Measurements from ENCODE around the gene KRTAP19-7.

KRTAP19-7 gene, protein sequence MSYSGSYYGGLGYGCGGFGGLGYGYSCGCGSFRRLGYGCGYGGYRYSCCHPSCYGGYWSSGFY
- 0 to 0.06 reads per million in 2 experiments for total RNA-seq

DNA sequence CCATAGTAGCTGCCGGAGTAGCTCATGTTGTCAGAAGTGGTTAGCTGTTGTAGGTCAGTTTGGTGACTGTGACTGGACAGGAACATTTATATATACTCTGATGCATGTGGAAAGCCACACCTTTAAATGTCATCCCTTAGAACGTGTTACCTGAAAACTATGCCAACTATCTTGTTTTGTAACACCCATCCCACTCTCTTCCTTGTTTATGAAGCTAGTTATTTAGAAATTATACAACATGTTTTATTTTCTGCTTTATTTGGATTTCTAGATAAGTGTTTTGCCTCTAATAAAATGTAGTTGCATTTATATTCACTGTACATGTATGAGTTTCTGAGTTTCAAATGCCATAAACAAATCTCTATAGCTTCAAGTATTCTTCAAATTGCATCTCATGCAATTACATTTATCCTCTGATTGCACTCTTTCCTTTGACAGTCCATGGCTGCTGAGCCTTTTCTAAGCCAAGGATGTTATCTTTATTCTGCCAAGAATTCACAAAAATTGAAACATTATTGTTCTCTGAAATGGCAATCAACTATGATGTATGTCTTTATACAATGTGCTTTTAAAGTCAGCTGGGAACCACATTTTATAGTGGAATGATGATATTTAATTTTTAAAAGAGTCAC is at the start of gene KRTAP19-7:
TSS of gene KRTAP19-7 (minus strand) at position 51 of the 632 bp plus-strand sequence. CDS start at position 26, 25 bp downstream.
- no peak for DNase-seq (ENCODE audit: low read depth)

DNA sequence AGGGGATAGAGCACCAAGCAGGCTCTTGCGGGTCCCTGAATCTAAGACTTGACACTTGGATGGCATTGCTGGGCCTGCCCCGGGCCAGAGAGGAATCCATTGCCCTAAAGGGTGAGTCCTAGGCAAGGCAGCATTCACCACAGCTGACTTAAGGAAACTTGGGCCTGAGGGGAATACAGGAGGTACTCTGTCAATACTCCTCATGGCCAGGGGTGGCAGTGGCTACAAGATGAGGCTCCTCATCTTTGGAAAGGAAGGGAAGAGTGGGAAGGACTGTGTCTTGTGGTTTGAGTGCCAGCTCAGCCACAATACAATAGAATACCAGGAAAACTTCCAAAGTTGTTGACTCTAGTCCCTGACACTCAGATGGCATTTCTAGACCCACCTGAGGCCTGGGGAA is 44.9 kb upstream of the KRTAP19-7 start:
- no peak for DNase-seq (ENCODE audit: low read depth)

DNA sequence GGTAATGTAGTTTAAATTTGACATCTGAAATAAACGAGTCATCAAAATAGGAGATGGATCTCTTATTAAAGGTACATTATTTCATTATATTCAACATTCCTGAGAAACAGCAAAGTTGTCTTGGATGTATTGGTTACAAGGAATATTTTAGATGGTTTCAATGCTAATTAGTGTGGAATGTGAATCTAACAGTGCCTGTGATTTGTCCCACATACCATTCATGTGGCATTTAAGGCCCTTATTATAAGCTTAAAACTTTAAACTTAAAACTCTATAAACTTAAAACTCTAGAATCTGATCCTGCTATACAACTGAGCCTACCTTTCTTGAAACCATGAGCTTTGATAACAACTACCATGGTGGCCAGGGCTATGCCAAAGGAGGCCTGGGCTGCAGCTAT is 39.7 kb upstream of the KRTAP19-7 start, which contains the start of gene KRTAP22-1:
TSS of gene KRTAP22-1 (plus strand) at position 301 of the 400 bp plus-strand sequence.
- DNase-seq (ENCODE audit: low read depth): no peak

DNA sequence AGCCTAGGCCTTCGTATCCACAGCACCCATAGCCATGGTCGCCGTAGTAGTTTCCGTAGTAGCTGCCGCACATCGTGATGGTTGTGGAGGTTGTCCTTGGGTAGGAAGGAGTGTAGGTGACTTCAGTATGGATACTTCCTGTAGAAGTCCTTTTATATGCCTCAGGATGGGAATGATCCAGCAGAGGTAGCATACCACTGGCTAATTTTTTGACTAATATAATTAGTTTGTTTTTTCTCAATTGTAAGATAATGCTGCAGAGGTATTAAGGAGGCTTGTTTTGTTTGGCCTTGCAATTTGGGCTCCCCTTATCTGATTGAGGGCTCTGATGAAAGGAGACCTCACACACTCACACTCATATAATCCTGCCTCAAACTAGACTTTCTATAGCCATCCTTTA is 37.7 kb upstream of the KRTAP19-7 start, which contains the start of gene KRTAP6-2:
TSS of gene KRTAP6-2 (minus strand) at position 101 of the 400 bp plus-strand sequence. CDS start at position 73, 28 bp downstream.
- no peak for DNase-seq (ENCODE audit: low read depth)

DNA sequence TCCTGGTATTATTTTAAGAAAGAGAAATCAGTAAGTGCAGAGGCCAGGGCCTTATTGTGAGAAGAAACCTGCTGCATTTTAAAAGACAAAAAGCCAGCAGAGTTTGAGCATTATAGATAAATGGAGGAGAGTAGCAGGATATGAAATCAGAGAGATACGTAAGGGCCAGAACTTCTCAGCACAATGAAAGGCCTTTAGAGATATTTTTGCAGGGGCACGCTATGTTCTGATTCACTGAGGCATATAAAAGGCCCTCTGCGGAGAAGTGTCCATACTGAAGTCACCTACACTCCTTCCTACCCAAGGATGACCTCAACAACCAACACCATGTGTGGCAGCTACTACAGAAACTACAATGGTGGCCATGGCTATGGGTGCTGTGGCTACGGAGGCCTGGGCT is 31.0 kb upstream of the KRTAP19-7 start, which contains the start of gene KRTAP6-3:
TSS of gene KRTAP6-3 (plus strand) at position 301 of the 400 bp plus-strand sequence. CDS start at position 307, 6 bp downstream.
- DNase-seq (ENCODE audit: low read depth): no peak

DNA sequence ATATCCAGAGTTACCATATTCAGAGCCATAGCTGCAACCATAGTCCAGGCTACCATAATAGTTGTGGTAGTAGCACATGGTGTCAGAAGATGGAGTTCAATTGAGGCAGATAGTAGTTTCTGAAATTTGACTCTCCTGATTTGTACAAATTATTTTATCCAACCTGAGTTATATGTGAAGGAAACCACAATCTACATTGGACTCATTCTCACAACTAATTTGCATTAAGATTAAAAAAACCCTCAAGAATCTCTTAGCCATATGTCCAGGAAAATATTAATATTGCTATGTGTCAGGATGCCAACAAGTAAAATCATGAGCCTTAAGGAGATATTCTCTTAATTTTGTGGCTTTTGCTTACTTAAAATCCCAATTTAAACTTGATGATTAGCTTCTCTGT is 29.2 kb upstream of the KRTAP19-7 start, which contains the start of gene KRTAP22-2:
TSS of gene KRTAP22-2 (minus strand) at position 101 of the 400 bp plus-strand sequence.
- DNase-seq (ENCODE audit: low read depth): no peak

DNA sequence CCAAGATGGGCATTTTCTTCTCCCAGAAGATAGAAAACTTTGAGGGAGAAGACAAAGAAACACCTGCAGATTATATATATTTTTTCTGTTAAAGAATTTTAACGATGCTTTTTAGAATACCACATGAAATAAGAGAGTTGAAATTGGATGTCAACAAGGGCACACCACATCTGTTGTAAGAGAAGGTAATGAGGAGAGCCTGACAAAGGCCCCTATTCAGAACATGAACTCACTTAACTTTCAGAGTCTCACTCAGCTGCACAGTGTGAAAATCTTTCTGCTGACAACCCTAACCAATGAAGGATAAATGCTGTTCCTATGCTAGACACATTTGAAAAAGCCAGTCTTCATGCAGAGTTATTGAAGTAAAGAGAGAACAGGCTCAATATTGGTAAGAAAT is 21.8 kb upstream of the KRTAP19-7 start:
- DNase-seq (ENCODE audit: low read depth): no peak

DNA sequence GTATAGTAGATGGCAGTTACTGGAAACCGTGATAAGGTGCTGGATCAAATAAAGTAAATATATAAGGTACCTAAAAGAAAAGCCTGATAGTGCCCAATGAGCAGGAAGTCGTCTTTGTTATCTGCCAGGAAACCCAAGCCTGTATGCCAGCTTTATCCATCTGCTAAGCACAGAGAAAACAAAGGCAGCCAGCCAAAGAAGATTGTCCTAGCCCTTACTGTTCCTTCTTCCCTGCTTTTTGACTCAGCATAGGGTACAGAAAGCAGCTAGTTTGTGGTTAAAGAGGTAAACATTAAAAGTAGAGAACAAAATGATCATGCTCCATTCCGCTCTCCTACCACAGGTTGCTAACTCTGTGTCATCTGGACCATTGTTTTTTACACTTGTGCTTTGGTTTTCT is 19.0 kb upstream of the KRTAP19-7 start:
- no peak for DNase-seq (ENCODE audit: low read depth)

DNA sequence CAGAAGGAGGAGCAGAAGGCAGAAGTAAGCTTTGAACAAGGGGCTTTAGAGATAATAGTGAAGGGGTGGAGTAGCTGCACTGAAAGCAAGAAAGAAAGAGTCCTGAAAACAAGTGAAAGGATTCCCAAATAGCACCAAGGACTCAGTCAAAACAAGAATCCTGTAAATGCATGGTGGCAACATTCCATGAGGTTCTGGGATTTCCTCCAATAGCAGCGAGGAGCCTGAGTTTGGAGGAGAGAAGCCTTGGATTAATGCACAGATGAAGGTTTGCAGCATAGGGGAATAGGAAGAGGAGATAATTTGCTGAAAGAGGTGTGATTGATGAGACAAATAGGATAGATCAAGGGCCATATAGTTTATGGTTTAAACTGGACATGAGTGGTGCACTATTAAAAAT is 18.2 kb upstream of the KRTAP19-7 start:
- no peak for DNase-seq (ENCODE audit: low read depth)

DNA sequence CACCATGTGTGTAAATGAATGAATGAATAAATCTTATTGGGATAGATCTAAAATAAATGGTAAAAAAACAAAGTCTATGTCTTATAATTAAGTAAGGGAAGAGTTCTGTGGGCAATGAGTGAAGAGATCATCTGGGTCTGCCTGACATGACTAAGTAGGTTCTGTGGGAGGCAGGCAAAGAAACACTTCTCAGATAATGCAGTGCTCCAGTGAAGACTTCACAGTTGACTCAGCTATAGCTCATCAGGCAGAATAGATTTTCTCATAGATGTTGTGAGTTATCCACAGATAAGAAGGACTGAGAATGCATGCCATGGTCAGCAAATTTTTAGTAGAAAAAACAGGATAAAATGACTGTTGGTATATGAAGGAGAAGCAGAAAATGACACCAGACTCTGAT is 16.7 kb upstream of the KRTAP19-7 start:
- DNase-seq (ENCODE audit: low read depth): no peak

DNA sequence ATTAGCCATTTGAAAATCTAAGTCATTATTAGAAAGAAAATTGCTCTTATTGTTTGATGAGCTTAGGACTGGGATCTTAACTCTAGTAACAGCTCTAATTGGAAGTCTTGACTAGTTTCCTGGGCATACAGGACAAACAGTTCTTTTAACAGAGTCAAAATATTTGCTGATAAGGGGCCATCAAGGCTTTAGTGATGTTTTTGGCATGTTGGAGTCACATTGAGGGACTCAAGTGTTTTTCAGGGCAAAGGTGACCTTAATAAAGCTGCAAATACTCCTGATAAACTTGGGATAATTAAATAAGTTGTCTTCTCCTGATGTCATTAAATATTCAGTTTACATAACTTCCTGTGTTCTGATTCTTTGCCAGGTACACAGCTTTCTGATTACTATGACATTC is 6.5 kb upstream of the KRTAP19-7 start:
- no peak for DNase-seq (ENCODE audit: low read depth)

DNA sequence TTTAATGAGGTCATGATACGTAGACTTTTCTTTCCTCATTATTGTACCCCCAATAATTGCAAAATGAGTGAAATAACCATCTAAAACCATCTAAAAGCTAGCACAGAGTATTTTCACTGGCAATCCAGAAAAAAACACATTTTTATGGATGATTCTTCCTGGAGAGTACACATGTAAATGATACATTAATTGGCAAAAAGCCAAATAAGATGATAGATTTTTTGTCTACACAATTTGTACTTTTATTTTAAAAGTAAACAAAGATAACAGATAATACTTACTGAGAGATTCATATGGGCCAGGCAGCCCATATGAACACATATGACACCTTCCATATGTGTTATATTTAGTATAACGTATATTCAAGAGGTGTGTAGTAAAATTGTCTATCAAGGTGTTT is 2.5 kb upstream of the KRTAP19-7 start:
- no peak for DNase-seq (ENCODE audit: low read depth)

DNA sequence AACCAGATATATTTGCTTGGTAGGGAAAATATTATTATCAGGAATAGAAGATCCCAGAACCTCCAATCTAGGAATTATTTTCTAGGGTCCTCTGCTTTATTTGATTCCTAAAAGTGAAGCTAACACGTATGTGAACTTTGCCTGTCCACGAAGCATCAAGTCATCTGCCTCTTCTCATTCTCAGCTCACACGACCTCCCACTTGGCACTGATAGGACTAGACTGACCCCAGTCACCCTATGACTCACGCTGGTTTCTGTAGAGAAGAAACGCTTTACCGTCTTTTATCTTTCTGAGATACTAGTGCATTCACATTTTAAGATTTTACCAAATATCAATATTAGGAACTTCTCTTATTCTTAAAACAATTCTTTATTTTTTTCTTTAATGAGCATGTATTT is 2.0 kb upstream of the KRTAP19-7 start:
- no peak for DNase-seq (ENCODE audit: low read depth)

DNA sequence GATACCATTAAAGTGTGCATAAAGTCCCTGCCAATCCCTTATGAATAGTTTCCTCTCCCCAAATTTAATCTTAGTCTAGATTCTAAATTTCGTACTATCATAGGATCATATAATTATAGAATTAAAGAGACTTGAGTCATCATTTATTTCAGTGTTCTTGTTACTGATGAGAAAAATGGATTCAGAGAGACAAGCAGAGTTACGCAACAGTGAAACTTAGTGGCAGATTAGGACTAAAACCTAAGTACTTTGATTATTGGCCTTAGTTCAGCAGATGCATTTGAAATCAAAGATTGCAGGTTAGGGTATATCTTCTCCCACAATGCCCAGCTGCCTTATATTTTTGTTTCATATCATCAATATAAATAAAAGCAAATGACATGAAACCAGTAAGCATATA is 843 bp upstream of the KRTAP19-7 start:
- DNase-seq (ENCODE audit: low read depth): no peak

DNA sequence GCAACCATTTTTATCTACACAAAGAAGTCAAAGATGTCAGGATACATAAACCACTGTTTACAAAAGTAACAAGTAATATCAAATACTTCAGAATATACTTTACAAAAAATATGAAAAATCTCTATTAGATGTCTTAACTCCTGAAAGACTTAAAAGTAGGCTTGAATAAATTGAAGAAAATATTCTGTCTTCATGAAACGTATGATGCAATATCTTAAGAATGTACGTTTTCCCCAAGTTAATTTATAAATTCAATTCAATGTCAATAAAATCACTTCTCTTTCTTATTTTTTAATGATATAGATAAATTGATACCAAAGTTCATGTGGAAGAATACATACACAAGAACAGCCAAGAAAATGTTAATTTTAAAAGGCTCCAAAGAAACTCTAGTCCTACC is 6.0 kb downstream of the KRTAP19-7 start:
- DNase-seq (ENCODE audit: low read depth): no peak

DNA sequence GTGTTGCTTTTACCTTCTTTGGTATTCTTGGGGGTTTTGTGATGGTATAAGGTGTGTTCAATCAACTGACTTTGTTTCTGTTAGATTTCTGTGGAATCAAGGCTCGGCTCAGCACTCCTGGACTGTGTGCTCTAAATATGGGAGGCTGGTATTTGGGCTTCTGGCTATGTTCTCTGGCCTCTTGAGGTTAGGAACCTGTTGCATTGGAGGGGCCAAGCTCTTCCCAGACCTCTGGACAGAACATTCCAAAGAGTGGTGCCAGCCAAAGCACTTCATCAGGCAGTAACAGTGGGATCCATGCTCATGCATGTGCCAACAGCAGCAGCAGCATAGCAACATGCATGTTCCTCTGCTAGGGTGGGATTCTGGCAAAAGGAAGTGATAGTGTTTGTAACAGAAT is 8.3 kb downstream of the KRTAP19-7 start:
- DNase-seq (ENCODE audit: low read depth): no peak

DNA sequence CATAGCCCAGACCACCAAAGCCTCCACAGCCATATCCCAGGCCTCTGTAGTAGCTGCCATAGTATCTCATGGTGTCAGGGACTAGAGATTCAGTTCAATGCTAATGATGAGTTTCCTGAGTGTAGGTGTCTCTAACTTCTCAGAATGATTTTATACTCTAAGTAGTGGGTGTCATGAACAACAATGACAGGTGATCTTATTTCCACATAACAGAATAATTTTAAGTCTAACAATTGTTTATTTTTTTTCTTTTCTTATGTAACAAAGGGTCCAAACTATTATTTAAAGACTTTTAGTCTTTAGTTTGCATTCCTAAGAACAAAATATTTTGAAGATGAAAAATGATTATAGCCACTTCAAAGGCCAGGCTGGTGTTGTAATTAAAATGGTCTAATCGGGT is 19.4 kb downstream of the KRTAP19-7 start, which contains the start of gene KRTAP19-6:
TSS of gene KRTAP19-6 (minus strand) at position 101 of the 400 bp plus-strand sequence. CDS start at position 70, 31 bp downstream.
- no peak for DNase-seq (ENCODE audit: low read depth)

DNA sequence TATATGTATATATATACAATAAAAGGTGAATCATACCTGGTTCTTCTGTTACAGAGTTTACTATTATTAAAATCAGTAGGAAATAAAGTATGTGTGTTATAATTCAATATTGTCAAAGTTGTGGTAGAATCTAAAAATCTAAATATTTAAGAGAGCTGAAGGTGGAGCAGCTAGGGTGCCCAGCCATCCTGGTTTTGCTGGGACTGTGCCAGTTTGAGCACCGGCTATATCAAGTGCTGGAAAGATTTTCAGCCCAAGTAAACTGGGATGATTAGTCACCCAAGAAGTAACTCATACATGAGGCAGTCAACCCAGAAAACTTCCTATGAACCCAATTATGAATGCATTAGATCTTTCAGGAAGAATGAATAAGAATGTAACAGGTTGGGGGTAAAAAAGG is 42.2 kb downstream of the KRTAP19-7 start:
- no peak for DNase-seq (ENCODE audit: low read depth)

DNA sequence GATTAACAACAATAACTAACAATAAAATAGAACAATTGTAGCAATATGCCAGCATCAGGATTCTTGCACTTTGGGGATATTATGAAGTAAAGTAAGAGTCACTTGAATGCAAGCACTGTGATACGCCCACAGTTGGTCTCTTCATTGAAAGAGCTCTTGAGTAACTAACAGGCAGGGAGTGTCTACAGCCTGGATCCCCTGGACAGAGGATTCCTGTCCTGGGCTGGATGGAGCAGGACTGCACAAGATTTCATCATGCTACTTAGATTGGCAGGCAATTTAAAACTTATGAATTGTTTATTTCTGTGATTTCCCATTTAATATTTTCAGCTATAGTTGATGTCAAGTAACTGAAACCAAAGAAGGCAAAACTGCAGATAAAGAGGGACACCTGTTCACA is 45.4 kb downstream of the KRTAP19-7 start:
- no peak for DNase-seq (ENCODE audit: low read depth)
